ENCODE measurements around the gene KCTD10. TPM values are rescaled to one million over a fixed set of nuclear protein-coding genes. Genes with fewer than 3 reads are reported as not detected.

KCTD10 gene
- total RNA-seq, 1 donor from 2014 or later, result 47.4 TPM

DNA sequence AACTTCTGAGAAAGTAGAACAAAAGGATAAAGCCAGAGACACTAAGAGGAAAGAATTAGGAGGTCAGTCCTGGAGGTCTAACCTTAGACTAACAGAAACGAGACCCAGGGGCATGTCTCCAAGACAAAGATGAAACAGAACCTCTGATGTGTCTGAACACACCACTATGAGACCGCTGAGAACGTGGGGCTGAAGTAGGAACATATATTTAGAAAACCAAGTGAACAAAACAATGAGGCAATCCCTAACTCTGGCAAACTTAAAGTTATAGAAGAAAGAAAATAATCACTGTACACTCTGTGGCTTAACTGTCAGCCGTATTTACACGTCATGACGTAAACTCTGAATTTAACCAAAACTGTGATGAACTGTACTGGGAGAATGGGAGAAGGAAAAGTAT, 17.9 kb downstream of the KCTD10 start:
- Mint-ChIP-seq H3K27me3 (no peaks in the 10 kb centered on the region), H3K4me3 (peak overlapping the region; percentile 11), H3K9me3 (no peaks in the 10 kb centered on the region), H3K4me1 (ENCODE audit: unreplicated experiment) (peaks cover 58% of the 10 kb centered on the region), H3K27ac (peak overlapping the region; percentile 52), H3K36me3 (peaks cover 38% of the 10 kb centered on the region)
- no peak for DNase-seq (ENCODE audit: extremely low spot score, unreplicated experiment)
- TF ChIP-seq, protein P1, sequence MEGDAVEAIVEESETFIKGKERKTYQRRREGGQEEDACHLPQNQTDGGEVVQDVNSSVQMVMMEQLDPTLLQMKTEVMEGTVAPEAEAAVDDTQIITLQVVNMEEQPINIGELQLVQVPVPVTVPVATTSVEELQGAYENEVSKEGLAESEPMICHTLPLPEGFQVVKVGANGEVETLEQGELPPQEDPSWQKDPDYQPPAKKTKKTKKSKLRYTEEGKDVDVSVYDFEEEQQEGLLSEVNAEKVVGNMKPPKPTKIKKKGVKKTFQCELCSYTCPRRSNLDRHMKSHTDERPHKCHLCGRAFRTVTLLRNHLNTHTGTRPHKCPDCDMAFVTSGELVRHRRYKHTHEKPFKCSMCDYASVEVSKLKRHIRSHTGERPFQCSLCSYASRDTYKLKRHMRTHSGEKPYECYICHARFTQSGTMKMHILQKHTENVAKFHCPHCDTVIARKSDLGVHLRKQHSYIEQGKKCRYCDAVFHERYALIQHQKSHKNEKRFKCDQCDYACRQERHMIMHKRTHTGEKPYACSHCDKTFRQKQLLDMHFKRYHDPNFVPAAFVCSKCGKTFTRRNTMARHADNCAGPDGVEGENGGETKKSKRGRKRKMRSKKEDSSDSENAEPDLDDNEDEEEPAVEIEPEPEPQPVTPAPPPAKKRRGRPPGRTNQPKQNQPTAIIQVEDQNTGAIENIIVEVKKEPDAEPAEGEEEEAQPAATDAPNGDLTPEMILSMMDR (conservative IDR thresholded peaks at IDR 0.05), result no peak

DNA sequence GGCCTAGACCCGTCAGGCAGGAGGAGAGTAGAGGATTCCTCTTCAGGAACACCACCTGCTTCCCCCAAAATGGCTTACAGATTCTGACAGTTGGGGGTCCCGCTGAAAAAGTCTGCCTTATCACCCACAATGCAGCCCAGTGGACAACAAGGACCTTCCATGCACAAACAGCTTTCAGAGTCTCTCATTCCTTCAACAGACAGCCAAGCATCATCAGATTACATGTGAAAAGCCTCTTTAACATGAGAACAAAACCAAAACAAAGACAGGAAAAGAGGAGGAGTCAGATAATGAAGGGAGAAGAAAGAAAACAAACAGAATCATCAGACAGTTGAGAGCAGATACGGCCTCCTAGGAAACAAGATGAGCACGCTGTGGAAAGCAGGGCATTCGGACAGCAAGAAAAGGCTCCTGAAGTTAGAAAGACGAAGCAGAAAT, 18.3 kb downstream of the KCTD10 start:
- H3K27ac Mint-ChIP-seq, result peak overlapping the region; percentile 52
- TF ChIP-seq, protein P1 (conservative IDR thresholded peaks at IDR 0.05), result no peak
- peak overlapping the region; percentile 58 for H3K4me3 Mint-ChIP-seq
- no peaks in the 10 kb centered on the region for H3K27me3 Mint-ChIP-seq
- H3K36me3 Mint-ChIP-seq, result peaks cover 43% of the 10 kb centered on the region
- H3K4me1 Mint-ChIP-seq (ENCODE audit: unreplicated experiment), result peaks cover 54% of the 10 kb centered on the region
- DNase-seq (ENCODE audit: extremely low spot score, unreplicated experiment), result no peak
- H3K9me3 Mint-ChIP-seq, result no peaks in the 10 kb centered on the region

DNA sequence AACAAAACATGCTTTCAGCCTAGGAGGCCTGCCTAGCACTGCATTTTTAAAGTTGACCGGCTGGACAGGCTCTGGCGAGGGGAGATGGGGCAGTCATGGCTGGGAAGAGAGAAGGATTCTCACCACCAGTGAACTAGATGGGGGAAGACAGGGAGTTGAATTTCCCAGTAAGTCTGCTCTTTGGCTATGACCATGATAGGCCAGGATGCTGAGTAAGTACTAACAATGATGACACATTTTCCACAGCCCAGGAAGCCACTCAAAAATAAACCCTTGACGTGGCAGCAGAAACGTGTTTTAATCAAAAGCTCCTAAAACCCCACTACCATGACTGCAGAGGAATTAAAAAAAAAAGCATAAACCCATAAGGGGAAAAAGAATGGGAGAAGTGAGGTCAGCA, 19.0 kb downstream of the KCTD10 start:
- TF ChIP-seq, protein P1 (conservative IDR thresholded peaks at IDR 0.05), result no peak
- peaks cover 47% of the 10 kb centered on the region for H3K4me1 Mint-ChIP-seq (ENCODE audit: unreplicated experiment)
- H3K36me3 Mint-ChIP-seq, result peaks cover 47% of the 10 kb centered on the region
- DNase-seq (ENCODE audit: extremely low spot score, unreplicated experiment), result no peak
- H3K27ac Mint-ChIP-seq, result peak overlapping the region; percentile 57
- peak overlapping the region; percentile 36 for H3K4me3 Mint-ChIP-seq
- no peaks in the 10 kb centered on the region for H3K9me3 Mint-ChIP-seq
- no peaks in the 10 kb centered on the region for H3K27me3 Mint-ChIP-seq

DNA sequence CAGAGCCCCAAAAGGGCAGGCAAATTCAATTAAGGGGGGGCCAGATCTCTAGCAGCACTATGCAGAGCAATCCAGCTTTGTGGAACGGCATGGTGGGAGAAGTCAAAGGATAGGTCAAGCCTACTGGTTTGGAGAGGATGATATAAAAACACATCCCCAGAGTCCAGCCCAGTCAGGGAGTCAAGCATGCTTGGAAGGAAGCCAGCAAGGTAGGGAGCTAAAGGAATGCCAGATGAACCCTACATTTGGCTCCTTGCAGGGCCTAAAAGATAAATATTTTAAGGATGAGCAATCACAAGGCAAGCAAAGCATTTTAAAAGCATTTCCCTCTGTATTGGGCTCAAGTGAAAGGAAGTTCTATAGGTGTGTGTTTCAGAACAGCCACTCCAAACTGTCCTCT, 21.4 kb downstream of the KCTD10 start:
- H3K27ac Mint-ChIP-seq, result no peak overlapping the region
- no peak for DNase-seq (ENCODE audit: extremely low spot score, unreplicated experiment)
- H3K4me3 Mint-ChIP-seq, result no peak overlapping the region
- TF ChIP-seq, protein P1 (conservative IDR thresholded peaks at IDR 0.05), result no peak
- no peaks in the 10 kb centered on the region for H3K9me3 Mint-ChIP-seq
- peaks cover 59% of the 10 kb centered on the region for H3K36me3 Mint-ChIP-seq
- H3K4me1 Mint-ChIP-seq (ENCODE audit: unreplicated experiment), result peaks cover 32% of the 10 kb centered on the region
- H3K27me3 Mint-ChIP-seq, result no peaks in the 10 kb centered on the region

DNA sequence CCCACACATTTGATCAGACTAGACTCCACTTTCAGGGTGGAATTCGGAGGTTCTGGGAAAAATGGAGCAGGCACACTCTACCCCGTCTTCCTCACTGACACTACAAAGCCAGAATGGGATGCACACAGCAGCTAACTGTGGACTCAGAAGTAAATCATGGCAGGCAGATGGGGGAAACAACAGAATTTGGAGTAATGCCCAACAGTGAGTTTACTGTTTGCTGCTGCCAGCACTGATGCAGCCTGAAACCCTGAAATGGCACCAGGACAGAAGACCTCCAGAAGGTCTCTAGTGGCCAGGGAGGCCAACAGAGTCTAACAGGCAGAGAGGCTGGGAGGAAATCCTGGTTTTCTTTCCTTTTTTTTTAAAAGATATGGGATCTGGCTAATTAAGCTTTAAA, 24.6 kb downstream of the KCTD10 start:
- TF ChIP-seq, protein P1 (conservative IDR thresholded peaks at IDR 0.05), result no peak
- peaks cover 55% of the 10 kb centered on the region for H3K36me3 Mint-ChIP-seq
- no peak for DNase-seq (ENCODE audit: extremely low spot score, unreplicated experiment)
- no peak overlapping the region for H3K27ac Mint-ChIP-seq
- H3K4me3 Mint-ChIP-seq, result no peak overlapping the region
- H3K9me3 Mint-ChIP-seq, result no peaks in the 10 kb centered on the region
- no peaks in the 10 kb centered on the region for H3K27me3 Mint-ChIP-seq
- peaks cover 14% of the 10 kb centered on the region for H3K4me1 Mint-ChIP-seq (ENCODE audit: unreplicated experiment)

DNA sequence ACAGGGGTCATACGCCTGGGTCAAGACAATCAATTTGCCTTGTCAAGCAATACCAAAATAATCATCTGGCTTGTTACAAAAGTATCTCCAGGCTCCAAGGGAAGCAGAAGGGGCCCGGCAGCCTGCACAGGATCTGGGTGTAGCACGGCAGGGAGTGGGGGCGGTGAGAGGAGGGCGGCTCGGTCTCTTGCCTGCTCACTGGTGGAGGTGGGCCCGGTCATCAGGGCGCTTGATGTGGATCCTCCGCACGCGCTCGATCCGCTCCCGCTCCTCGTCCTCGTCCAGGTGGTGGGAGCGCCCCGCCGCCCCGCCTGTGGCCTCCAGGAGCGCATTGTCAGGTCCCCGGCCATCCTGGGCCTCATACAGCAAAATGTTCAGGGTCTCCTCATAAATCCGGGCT, 25.7 kb downstream of the KCTD10 start:
- TF ChIP-seq, protein P1 (conservative IDR thresholded peaks at IDR 0.05), result no peak
- Mint-ChIP-seq H3K9me3 (no peaks in the 10 kb centered on the region), H3K27me3 (no peaks in the 10 kb centered on the region), H3K4me3 (no peak overlapping the region), H3K36me3 (peaks cover 46% of the 10 kb centered on the region), H3K27ac (no peak overlapping the region), H3K4me1 (ENCODE audit: unreplicated experiment) (peaks cover 11% of the 10 kb centered on the region)
- no peak for DNase-seq (ENCODE audit: extremely low spot score, unreplicated experiment)

Data from type B pancreatic cell (in vitro differentiated cells).